ENCODE data around the gene NXPE1.
"Not testable (repeated sequence)": the region's sequence is repeated elsewhere in the genome, so short reads cannot be mapped to it uniquely, and the experiment has no call there.

NXPE1 gene
- total RNA-seq = 0 to 2.6 (median 0) reads per million in 17 experiments

- DNase-seq = no peak
Measured at GRCh38 chr11:114559425-114560310, at the start of gene NXPE1. Gene NXPE1, minus strand, starts transcription at chr11:114559881. Its CDS starts 8,680 bp downstream, at chr11:114551201.

GRCh38 chr11:114609429-114609828, 49.7 kb upstream of the NXPE1 start:
- DNase-seq = no peak

GRCh38 chr11:114608605-114609004, 48.9 kb upstream of the NXPE1 start:
- not testable (repeated sequence) for DNase-seq

GRCh38 chr11:114607753-114608459, 48.2 kb upstream of the NXPE1 start:
- no peak for DNase-seq

- DNase-seq = not testable (repeated sequence)
Measured at GRCh38 chr11:114606802-114607075, 47.1 kb upstream of the NXPE1 start.

- DNase-seq = no peak
Measured at GRCh38 chr11:114606003-114606801, 46.5 kb upstream of the NXPE1 start.

- no peak for DNase-seq
Measured at GRCh38 chr11:114605370-114605769, 45.7 kb upstream of the NXPE1 start.

GRCh38 chr11:114604886-114605285, 45.2 kb upstream of the NXPE1 start:
- no peak for DNase-seq

GRCh38 chr11:114604179-114604813, 44.6 kb upstream of the NXPE1 start:
- no peak for DNase-seq

- DNase-seq = not testable (repeated sequence)
Measured at GRCh38 chr11:114603151-114603550, 43.5 kb upstream of the NXPE1 start.

GRCh38 chr11:114598461-114598860, 38.8 kb upstream of the NXPE1 start:
- DNase-seq = no peak

GRCh38 chr11:114596175-114596919, 36.7 kb upstream of the NXPE1 start:
- no peak for DNase-seq

GRCh38 chr11:114595571-114595970, 35.9 kb upstream of the NXPE1 start, which contains the start of gene NXPE4:
Gene NXPE4, minus strand, starts transcription at chr11:114595786. Its CDS starts 1,027 bp downstream, at chr11:114594759.
- DNase-seq = no peak

GRCh38 chr11:114594703-114595102, 35.0 kb upstream of the NXPE1 start:
- DNase-seq = no peak

GRCh38 chr11:114587398-114587953, 27.8 kb upstream of the NXPE1 start:
- no peak for DNase-seq

- no peak for DNase-seq
Measured at GRCh38 chr11:114586797-114587196, 27.1 kb upstream of the NXPE1 start.

GRCh38 chr11:114571712-114572111, 12.0 kb upstream of the NXPE1 start:
- no peak for DNase-seq

- no peak for DNase-seq
Measured at GRCh38 chr11:114569801-114570200, 10.1 kb upstream of the NXPE1 start.

- DNase-seq = no peak
Measured at GRCh38 chr11:114566276-114566675, 6.6 kb upstream of the NXPE1 start.

GRCh38 chr11:114564831-114565230, 5.2 kb upstream of the NXPE1 start:
- no peak for DNase-seq

GRCh38 chr11:114563077-114563476, 3.4 kb upstream of the NXPE1 start:
- DNase-seq = no peak
